Lower leg skin (tissue), 3 donors: Measurements from ENCODE around the gene LIME1.

Source experiments
- POLR2A ChIP-seq, 2 donors: fragments of 450-650 bp; IDR thresholded peaks; one replicate each; pipeline ENCODE4 v1.6.1; 2016 to 2017; ENCODE audit warnings: antibody characterized with exemption in 2 of 2, mild to moderate bottlenecking in 1 of 2, moderate library complexity in 1 of 2
- TF ChIP-seq, protein P1 (sequence below), 3 donors: fragments of 450-650 bp; IDR thresholded peaks; one replicate each; pipeline ENCODE4 v1.5.1; 2016; ENCODE audit warnings: antibody characterized with exemption in 3 of 3, mild to moderate bottlenecking in 3 of 3, moderate library complexity in 2 of 3

GRCh38 chr20:63748070-63748933 is 11.8 kb downstream of the LIME1 start:
- TF ChIP-seq, protein P1, sequence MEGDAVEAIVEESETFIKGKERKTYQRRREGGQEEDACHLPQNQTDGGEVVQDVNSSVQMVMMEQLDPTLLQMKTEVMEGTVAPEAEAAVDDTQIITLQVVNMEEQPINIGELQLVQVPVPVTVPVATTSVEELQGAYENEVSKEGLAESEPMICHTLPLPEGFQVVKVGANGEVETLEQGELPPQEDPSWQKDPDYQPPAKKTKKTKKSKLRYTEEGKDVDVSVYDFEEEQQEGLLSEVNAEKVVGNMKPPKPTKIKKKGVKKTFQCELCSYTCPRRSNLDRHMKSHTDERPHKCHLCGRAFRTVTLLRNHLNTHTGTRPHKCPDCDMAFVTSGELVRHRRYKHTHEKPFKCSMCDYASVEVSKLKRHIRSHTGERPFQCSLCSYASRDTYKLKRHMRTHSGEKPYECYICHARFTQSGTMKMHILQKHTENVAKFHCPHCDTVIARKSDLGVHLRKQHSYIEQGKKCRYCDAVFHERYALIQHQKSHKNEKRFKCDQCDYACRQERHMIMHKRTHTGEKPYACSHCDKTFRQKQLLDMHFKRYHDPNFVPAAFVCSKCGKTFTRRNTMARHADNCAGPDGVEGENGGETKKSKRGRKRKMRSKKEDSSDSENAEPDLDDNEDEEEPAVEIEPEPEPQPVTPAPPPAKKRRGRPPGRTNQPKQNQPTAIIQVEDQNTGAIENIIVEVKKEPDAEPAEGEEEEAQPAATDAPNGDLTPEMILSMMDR (IDR thresholded peaks at IDR 0.05), result no peak
- TF ChIP-seq POLR2A (IDR thresholded peaks at IDR 0.05), result no peak
